Right atrium auricular region (tissue), 2 donors: Measurements from ENCODE around the gene MAGI3. TPM values are rescaled to one million over a fixed set of nuclear protein-coding genes. Genes with fewer than 3 reads are reported as not detected.

Source experiments
- DNase-seq: peaks from one replicate; pipeline ENCODE4 v3.0.0-alpha.2; 2019; ENCODE audit warnings: low spot score
- H3K27ac ChIP-seq, 2 donors: fragments of 200-600 bp; sonication (generic); 1 replicate in 1 of 2; 2 replicates in 1 of 2; pipeline ENCODE4 v1.5.1; 2016 to 2019
- H3K27me3 ChIP-seq, 2 donors: fragments of 200-600 bp; sonication (generic); one replicate each; pipeline versions ENCODE4 v1.5.1 to v1.6.0; 2017 to 2019
- H3K36me3 ChIP-seq: fragments of 200-600 bp; sonication (generic); one replicate; pipeline ENCODE4 v1.5.1; 2016
- H3K4me1 ChIP-seq, 2 donors: fragments of 200-600 bp; sonication (generic); one replicate each; pipeline versions ENCODE4 v1.5.1 to v1.6.0; 2017 to 2019
- H3K4me3 ChIP-seq, 2 donors: fragments of 200-600 bp; sonication (generic); 1 replicate in 1 of 2; 2 replicates in 1 of 2; pipeline ENCODE4 v1.5.1; 2017 to 2019; ENCODE audit warnings: mild to moderate bottlenecking in 1 of 2, moderate library complexity in 1 of 2
- H3K9me3 ChIP-seq, 2 donors: fragments of 200-600 bp; sonication (generic); one replicate each; pipeline ENCODE4 v1.5.1; 2019
- CTCF ChIP-seq, 2 donors: fragments of 200-600 bp; sonication (generic); IDR thresholded peaks; one replicate each; pipeline ENCODE4 v1.5.1; 2019; ENCODE audit warnings: antibody characterized with exemption in 2 of 2
- total RNA-seq, 2 donors: library from RNA; depleted of rRNA; stranded (reverse); fragments of >200 nt; gene quantifications; one replicate each; pipeline ENCODE4 v1.1.0, GENCODE V29; 2016

The MAGI3 gene
- total RNA-seq, 2 donors from 2014 or later: 6.4 to 6.6 TPM

DNA sequence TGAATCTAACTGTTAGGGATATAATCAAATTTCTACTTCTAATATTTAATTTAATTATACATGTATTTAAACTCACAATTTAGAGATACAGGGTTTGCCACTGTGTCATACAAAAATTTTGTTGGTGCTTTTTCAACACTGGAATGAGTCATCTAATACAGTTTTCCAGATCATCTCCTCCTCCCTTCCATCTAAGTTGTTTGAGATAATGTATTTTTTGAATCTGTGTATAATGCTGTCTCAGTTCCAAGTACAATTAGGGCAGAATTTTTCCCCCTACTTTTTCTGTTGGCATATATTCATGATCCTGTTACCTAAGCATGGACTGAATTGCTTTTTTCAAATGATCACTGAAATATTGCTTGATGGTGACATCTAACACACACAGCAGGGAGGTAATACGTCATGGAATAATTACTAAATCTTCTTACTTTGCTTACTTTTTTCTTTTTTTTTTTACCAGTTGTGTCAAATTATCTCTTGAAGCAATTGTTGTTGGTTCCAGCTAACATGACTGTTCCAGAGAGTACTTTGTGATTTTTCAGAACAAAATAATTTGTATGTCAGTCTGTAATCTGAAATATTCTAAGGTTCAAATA lies 146.0 kb downstream of the MAGI3 start:
- Histone ChIP-seq H3K4me3 (no peak overlapping the region), H3K4me1 (no peaks in the 10 kb centered on the region), H3K27me3 (no peaks in the 10 kb centered on the region), H3K27ac (no peak overlapping the region), H3K9me3 (no peaks in the 10 kb centered on the region), H3K36me3 (no peaks in the 10 kb centered on the region)
- DNase-seq: no peak
- no peak for TF ChIP-seq CTCF (IDR thresholded peaks at IDR 0.05)

DNA sequence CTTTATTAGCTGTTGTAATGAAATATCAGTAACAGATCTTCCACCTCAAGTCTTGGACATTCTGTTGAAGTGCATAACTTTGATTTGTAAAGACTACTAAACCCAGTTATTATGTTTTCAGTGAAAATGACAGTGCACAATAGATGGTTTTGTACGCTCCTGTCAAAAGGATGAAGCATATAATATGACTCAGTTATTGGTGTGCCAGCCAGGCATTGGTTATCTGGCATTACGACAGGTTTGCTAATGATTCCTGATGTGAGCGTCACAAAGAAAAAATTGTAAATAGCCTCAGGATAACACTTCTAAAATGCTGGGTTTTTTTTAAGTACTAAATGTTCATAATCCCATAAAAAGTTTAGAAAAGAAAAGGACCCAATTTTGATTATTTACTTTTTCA lies 147.9 kb downstream of the MAGI3 start:
- TF ChIP-seq CTCF (IDR thresholded peaks at IDR 0.05): no peak
- no peak overlapping the region for H3K4me3 ChIP-seq
- no peak for DNase-seq
- H3K4me1 ChIP-seq: no peaks in the 10 kb centered on the region
- no peak overlapping the region for H3K27ac ChIP-seq
- no peaks in the 10 kb centered on the region for H3K27me3 ChIP-seq
- H3K36me3 ChIP-seq: no peaks in the 10 kb centered on the region
- no peaks in the 10 kb centered on the region for H3K9me3 ChIP-seq

DNA sequence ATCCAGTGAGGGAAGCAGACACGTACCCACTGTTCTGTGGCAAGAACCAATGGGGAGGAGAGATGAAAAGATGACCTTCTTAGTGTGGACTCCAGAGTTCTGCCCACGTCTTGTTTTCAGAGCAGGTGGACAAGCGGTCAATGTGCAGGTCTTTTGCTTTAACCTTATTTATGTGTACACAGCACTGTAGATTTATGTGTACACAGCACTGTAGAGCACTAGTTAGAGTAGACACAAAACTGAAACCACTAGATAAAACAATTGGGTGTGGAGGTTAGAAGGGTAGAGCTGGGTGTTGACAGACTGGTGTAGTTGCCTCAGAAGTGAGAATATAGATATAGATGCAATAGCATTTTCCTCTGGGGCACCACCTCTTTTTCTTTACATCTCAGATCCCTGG lies 150.0 kb downstream of the MAGI3 start:
- Histone ChIP-seq H3K27ac (no peak overlapping the region), H3K27me3 (no peaks in the 10 kb centered on the region), H3K4me1 (no peaks in the 10 kb centered on the region), H3K36me3 (no peaks in the 10 kb centered on the region), H3K4me3 (no peak overlapping the region), H3K9me3 (no peaks in the 10 kb centered on the region)
- no peak for TF ChIP-seq CTCF (IDR thresholded peaks at IDR 0.05)
- no peak for DNase-seq

DNA sequence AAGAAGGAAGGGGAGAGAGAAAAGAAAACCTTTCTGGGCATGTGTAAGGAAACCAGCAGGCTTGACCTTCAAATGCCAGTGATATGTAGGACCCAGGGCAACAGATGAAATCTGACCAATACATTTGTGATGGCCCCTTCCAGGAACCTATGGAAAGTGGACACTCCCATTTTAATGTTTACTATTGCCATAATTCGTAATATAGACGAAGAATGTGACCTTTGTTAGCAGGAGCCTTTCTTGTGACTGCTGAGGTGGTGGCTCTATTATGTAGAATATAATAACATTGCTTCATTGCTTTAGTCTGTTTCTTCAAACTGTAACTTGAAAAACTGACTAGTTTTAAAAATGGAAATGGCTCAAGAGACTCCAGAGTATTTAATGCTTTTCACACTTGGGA lies 150.8 kb downstream of the MAGI3 start:
- no peak overlapping the region for H3K4me3 ChIP-seq
- no peak overlapping the region for H3K27ac ChIP-seq
- H3K36me3 ChIP-seq: no peaks in the 10 kb centered on the region
- DNase-seq: no peak
- no peaks in the 10 kb centered on the region for H3K4me1 ChIP-seq
- no peaks in the 10 kb centered on the region for H3K9me3 ChIP-seq
- H3K27me3 ChIP-seq: no peaks in the 10 kb centered on the region
- TF ChIP-seq CTCF (IDR thresholded peaks at IDR 0.05): no peak

DNA sequence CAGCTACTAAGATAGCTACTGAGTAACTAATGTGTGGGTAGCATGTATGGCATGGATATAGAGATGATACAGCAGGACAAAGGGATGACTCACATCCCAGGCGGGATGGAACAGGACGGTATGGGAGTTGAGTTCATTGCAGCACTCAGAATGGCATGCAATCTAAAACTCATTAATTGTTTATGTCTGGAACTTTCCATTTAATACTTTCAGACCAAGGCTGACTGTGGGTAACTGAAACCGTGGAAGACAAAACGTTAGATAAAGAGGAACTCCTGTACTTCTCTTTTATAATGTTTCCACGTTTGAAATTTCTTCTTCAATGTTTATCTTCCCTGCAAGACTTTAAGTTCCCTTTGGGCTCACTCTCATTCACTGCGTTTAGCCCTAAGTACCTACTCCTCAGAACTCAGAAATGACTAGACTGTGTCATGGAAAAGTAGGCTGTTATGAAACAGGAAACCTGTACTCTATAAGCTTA lies 151.9 kb downstream of the MAGI3 start:
- DNase-seq: no peak
- no peaks in the 10 kb centered on the region for H3K27me3 ChIP-seq
- no peak overlapping the region for H3K27ac ChIP-seq
- TF ChIP-seq CTCF (IDR thresholded peaks at IDR 0.05): no peak
- H3K36me3 ChIP-seq: no peaks in the 10 kb centered on the region
- no peaks in the 10 kb centered on the region for H3K4me1 ChIP-seq
- no peaks in the 10 kb centered on the region for H3K9me3 ChIP-seq
- no peak overlapping the region for H3K4me3 ChIP-seq

DNA sequence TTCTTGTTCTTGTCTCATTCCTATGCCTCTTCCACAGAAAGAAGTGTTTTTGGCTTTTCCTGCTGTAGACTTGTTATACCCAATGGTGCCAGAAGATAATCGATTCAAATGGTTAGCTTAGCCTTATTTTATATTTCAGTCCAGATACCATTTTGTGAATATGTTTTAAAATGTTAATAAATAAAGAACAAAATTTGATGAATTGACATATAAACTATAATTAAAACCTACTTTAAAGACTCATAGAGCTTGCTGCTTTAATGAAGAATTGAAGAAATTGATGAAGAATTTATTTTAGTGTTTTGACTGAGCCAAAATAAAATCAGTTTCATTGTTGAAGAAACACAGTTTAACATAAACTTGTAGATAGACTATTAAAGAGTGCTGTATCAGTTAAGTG lies 152.8 kb downstream of the MAGI3 start:
- Histone ChIP-seq H3K27me3 (no peaks in the 10 kb centered on the region), H3K4me1 (no peaks in the 10 kb centered on the region), H3K27ac (no peak overlapping the region), H3K4me3 (no peak overlapping the region), H3K9me3 (no peaks in the 10 kb centered on the region), H3K36me3 (no peaks in the 10 kb centered on the region)
- no peak for TF ChIP-seq CTCF (IDR thresholded peaks at IDR 0.05)
- no peak for DNase-seq
